ENCODE measurements around the gene RBMS3.
"Not testable (repeated sequence)": the region's sequence is repeated elsewhere in the genome, so short reads cannot be mapped to it uniquely, and the experiment has no call there.

The RBMS3 gene

DNA sequence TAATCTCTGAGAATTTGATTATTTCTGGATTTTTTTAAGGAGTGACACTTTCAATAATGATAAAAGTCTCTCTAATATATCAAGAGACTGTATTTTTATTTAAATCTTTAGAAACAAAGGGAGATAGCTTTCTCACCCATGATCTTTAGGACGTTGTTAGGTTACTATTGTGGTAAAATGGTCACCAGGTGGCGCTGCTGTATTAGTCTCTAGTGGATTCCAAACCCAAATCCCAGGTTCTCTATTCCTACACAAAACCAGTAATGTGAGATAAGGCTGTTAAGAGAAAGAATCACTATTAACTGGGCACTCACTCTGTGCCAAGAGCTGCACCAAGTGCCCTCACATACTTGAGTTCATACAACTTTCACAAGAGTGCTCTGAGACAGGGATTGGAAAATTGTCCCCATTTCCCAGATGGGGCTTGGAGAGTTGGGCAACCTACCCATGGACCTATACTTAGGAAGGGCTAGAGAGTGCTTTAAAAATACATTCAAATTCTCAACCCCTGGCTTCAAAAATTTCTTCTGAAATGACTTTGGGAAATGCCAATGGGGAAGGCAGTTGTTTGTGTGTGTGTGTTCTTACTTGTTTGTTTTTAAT, 732.2 kb downstream of the RBMS3 start:
- peak; percentile 3 for DNase-seq (ENCODE audit: low read depth, low spot score)
- H3K27ac ChIP-seq = no peak overlapping the region

DNA sequence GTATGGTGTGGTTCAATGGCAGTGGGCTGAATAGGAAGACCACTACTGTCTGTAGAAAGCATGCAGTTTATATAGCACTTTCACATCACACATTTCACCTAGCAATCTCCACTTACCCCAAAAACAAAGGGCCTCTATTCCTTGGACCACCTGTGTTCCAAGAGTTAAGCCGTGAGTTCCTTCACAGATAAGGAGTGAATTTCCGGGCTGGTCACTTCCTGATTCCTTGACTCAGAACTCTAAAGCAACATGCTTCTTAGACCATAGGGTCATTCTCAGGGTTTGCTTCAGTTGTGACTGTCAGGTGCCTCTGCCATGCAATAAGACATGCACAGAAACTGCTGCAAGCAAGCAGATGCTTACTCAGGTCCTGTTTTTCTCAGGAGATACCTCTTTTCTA, 737.0 kb downstream of the RBMS3 start:
- DNase-seq (ENCODE audit: low read depth, low spot score) = no peak
- no peak overlapping the region for H3K27ac ChIP-seq

DNA sequence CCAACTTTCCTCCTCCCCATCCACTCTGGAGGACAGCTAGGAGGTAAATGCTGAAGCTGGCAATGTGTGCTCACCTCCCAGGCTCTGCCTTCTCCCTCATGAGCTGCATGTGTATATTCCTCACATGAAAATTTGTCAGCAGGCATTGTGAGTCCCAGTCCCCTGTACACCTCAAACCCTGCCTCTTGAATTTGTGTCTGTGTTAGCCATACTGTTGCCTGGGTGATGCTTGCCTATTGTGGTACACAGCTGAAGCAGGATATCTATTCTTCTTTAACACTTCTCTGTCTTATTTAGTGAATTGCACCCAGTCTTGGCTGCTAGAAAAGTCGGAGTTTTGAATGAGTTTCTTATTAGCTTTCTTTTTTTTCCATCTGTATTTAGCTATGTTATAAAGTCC, 739.5 kb downstream of the RBMS3 start:
- DNase-seq (ENCODE audit: low read depth, low spot score) = no peak
- no peak overlapping the region for H3K27ac ChIP-seq

DNA sequence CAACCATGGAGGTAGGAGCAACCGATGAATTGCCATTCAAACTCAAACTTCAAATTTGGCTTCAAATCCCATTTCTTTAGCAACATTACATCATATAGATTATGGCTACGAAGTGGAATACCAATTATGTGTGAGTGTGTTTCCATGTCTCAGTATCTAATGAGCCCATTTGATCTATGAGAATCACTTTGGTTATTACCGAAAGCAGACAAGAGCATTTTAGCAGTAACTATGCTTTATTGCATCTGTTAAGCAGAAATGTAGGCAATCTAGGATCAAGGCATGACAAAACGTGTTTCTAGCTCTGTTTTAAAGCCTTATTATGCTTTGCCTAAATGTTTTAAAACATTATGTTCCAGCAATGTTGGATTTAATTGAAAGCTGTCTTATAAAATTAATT, 743.6 kb downstream of the RBMS3 start:
- H3K27ac ChIP-seq = no peak overlapping the region
- DNase-seq (ENCODE audit: low read depth, low spot score) = no peak

DNA sequence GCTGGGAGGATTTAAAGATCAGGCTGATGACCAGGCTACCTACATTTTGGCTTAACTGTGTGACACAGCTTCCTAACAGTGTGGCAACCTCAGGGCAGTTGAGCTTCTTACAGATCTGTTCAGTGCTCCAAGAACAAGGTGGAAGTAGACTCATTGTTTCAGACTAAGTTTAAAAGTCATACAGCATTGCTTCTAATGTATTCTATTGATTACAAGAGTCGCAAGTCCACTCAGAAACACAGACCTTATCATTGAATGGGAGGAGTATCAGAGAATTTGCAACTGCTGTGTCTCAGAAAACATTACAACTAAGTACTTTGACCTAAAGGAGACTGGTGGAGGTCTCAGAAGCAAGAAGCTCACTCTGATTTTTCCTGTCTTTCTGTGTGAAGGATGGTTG, 746.0 kb downstream of the RBMS3 start:
- DNase-seq (ENCODE audit: low read depth, low spot score) = no peak
- H3K27ac ChIP-seq = no peak overlapping the region

DNA sequence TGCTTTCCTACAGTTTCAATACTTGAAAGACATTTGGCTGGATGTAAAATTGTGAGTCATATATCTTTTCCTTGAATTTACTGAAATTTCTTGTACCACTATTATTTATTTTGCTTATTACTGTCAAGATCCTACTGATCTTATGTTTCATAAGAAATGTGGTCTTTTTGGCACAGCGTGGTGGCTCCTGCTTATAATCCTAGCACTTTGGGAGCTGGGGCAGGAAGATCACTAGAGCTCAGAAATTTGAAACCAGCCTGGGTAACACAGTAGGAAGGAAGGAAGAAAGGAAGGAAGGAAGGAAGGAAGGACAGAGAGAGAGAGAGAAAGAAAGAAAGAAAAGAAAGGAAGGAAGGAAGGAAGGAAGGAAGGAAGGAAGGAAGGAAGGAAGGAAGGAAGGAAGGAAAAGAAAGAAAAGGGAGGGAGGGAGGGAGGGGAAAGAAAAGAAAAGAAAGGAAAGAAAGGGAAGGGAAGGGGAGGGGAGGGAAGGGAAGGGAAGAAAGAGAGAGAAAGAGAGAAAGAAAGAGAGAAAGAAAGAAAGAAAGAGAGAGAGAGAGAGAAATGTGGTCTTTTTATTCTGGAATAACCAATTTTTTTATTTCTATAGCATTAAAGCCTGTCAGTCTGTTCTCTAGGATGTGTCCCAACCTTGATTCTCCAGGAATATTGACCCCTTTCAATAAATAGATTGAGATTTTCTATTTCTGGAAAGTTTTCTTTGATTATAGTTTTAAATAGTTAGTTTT, 753.5 kb downstream of the RBMS3 start:
- no peak overlapping the region for H3K27ac ChIP-seq
- DNase-seq (ENCODE audit: low read depth, low spot score) = no peak

DNA sequence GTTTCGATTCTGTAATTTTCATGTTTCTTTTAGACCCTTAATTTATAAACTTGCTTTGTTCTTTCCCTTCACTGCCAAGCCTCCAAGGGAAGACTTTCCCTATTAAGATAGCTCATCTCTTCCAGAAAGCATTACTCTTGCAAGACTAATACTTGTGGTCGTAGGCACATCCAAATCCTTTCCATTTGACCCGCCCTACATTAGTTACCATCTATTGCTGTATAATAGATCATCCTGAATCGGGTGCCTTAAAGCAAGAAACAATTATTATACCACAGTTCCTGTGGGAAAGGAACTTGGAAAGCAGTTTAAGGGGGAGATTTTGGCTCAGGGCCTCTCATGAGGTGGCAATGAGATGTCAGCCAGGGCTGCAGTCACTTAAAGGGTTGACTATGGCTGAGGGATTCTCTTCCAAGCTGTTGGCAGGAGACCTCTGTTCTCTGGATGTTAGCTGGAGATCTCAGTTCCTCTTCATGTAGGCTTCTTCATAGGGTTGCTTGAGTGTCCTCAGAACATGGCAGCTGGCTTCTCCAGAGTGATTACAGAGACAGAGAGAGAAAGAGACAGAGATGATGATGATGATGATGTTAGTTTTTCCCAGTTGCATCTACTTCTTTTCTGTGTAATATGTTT, 755.2 kb downstream of the RBMS3 start:
- no peak overlapping the region for H3K27ac ChIP-seq
- no peak for DNase-seq (ENCODE audit: low read depth, low spot score)

DNA sequence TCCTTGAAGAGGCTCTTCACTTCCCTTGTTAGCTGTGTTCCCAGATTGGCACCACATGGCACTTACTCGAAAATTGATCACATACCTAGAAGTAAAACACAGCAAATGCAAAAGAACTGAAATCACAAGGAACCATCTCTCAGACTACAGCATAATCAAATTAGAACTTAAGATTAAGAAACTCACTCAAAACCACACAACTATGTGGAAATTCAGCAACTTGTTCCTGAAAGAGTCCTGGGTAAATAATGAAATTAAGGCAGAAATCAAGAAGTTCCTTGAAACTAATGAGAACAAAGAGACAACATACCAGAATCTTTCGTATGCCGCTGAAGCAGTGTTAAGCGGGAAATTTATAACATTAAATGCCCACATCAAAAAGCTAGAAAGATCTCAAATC, 759.3 kb downstream of the RBMS3 start:
- no peak for DNase-seq (ENCODE audit: low read depth, low spot score)
- no peak overlapping the region for H3K27ac ChIP-seq

DNA sequence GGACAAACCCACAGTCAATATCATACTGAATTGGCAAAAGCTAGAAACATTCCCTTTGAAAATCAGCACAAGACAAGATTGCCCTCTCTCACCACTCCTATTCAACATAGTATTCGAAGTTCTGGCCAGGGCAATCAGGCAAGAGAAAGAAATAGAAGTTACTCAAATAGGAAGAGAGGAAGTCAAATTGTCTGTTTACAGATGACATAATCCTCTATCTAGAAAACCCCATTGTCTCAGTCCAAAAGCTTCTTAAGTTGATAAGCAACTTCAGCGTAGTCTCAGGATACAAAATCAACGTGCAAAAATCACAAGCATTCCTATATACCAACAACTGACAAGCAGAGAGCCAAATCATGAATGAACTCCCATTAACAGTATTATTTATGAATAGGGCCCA, 760.6 kb downstream of the RBMS3 start:
- DNase-seq (ENCODE audit: low read depth, low spot score); H3K27ac ChIP-seq: not testable (repeated sequence)

DNA sequence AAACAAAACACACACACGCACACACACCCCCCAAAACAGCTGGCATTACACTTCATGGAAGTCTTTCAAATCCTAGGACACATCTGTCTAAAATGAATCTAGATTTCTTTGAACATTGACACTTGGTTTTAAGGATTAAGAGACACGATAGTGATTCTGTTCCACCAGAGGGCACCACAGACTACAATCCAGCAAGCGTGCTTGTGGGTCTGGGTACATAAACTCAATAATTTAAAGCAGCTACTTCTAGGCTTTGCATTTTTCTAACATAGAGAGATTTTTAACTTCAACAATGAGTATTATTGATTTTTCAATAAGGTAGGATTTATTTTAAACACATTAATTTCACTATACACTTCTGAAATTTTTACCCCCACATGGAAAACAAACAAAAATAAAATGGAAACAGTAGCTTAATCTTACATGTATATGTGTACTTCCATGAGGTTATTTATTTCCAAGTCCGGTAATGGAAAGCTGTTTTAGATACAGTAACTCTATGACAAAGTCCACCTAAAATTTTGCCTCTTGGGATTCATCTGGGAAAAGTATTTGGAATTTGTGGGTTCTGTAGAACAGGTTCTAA, 761.5 kb downstream of the RBMS3 start:
- DNase-seq (ENCODE audit: low read depth, low spot score) = peak; percentile 12
- H3K27ac ChIP-seq = no peak overlapping the region

DNA sequence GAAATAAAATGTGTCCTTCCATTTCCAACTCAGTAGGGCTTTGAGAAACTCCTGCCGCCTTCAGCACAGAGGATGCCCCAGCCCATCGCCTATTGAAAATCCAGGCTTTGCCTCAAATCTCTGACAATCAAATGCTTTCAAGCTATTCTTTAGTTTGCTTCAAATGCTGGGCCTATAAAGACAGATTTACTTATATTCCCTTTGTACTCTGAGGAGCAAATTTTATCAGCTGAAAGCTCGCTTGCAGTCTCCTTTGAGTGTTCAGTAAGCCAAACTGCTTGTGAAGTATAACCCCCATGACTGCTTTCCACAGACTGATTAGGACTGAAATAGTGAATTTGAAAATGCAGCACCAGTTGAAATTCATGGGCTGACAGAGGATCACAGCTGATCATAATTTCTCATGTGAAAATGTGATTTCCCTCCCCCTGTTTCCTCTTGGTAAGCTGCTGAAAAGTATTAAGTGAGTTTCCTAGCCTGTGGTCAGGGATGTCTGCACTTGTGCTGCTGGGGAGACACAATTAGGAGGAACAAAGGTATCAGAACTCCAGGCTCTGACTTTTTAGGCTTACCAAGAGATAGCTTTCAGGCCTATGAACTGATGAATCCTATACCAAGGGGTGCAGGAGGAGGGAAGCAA, 762.2 kb downstream of the RBMS3 start:
- DNase-seq (ENCODE audit: low read depth, low spot score) = no peak
- H3K27ac ChIP-seq = no peak overlapping the region

DNA sequence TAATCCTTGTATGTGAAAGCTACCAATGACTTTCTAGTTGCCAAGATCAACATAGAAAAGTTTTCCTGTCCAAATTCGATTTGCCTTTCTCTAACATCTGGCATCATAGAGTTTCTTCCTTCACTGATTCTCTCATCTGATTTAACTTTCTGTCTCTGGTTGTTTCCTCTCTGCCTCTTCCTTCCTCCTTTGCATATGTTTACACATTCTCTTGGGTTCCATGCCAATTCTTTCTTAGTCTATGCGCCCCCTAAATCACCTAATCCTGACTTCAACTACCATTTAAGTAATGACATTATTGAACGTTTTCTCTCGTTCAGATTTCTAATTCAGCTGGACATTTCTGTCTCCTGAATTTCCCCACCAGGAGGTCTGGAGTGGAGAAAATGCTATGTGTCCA, 763.6 kb downstream of the RBMS3 start:
- no peak for DNase-seq (ENCODE audit: low read depth, low spot score)

DNA sequence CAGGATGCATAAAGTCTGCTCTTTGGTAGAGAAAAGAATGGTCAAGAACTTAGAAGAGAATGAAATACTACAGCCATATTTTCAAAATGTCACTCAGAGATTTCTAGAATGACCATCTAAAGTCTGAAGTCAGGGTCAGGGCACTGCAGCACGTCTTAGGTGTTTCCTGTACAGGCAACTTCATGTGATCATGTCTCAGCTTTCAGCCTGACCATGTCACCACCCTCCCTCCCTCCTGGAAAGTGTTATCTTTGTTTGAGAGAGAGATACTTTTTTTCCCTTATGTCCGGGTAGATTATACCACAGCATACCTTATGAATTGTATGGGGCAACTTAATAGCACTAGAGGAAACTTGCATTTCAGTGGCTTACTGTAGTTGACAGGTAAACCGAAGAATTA, 767.6 kb downstream of the RBMS3 start:
- DNase-seq (ENCODE audit: low read depth, low spot score) = no peak
- H3K27ac ChIP-seq = no peak overlapping the region

More for the DNA sequence above, 763.6 kb downstream of the RBMS3 start:
- no peak overlapping the region for H3K27ac ChIP-seq

DNA sequence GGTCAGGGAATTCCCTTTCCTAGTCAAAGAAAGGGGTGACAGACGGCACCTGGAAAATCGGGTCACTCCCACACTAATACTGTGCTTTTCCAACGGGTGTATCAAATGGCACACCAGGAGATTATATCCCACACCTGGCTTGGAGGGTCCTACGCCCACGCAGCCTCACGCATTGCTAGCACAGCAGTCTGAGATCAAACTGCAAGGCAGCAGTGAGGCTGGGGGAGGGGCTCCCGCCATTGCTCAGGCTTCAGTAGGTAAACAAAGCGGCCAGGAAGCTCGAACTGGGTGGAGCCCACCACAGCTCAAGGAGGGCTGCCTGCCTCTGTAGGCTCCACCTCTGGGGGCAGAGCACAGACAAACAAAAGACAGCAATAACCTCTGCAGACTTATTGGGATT, 769.2 kb downstream of the RBMS3 start:
- DNase-seq (ENCODE audit: low read depth, low spot score); H3K27ac ChIP-seq: not testable (repeated sequence)

DNA sequence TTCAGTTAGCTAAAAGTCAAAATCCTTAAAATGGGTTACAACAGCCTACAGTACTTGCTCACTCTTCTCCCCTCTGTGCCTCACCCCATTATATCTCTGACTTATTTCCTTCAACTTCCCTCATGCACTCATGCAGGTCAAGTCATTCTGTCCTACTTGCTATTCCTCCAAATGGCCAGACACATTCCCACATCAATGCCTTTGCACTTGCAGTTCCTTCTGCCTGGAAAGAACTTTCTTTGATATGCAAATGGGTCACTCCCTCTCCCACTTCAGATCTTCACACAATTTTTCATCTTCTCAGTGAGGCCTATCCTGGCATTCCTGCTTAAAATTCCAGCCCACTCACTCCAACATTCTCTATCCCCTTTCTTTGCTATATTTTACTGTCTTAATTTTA, 778.4 kb downstream of the RBMS3 start:
- DNase-seq (ENCODE audit: low read depth, low spot score) = no peak
- no peak overlapping the region for H3K27ac ChIP-seq
